VCaP (cell line): ENCODE data around the gene COQ9.
A peak's percentile ranks its signal among the peaks of the same experiment; 100 is the strongest.
"Not testable (repeated sequence)": the region's sequence is repeated elsewhere in the genome, so short reads cannot be mapped to it uniquely, and the experiment has no call there.

ENCODE experiments used
- H3K27ac ChIP-seq: fragments of 450-650 bp; 2 replicates; pipeline ENCODE4 v1.5.1; 2017
- CTCF ChIP-seq: fragments of 450-650 bp; conservative IDR thresholded peaks from 2 replicates; pipeline ENCODE4 v1.5.1; 2017; ENCODE audit warnings: mild to moderate bottlenecking, moderate library complexity

Gene COQ9

DNA sequence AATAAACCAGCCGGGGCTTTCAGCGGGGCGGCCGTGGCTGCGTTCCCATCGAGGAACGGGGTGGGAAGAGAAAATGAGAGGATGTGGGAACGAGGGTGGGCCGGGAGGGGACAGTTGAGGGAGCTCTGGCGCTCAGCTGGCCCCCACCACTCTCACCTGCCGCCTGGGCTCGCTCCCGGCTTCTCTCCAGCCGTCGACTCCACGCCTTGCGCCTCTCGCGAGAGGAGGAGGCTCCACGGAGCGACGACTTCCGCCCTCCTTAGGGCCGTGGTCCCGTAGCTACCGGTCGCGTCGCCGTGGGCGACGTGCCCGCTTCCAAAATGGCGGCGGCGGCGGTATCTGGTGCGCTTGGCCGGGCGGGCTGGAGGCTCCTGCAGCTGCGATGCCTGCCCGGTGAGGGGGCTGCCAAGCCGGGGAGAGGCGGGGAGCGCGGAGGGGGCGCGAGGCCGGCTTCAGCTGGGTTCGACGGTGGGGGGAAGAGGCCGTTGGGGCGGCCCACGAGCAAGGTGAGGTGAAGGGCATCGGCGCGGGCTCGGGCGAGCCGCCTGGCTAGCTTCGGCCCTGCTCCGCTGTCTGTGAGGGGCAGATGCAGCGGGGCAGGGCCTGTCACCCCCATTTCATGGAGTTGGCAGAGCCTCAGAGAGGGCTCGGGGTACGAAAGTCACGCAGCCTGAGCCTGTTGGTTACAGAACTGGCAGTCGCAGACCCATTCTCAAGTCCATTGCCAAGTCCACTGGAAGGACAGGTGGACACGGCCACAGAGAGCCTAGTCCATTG, at the start of gene COQ9, which contains the start of gene CIAPIN1:
Gene COQ9 (plus strand): TSS at position 294 of the 777 bp plus-strand sequence. CDS start 27 bp downstream, at position 321.
Gene CIAPIN1 (minus strand): TSS at position 200 of the 777 bp plus-strand sequence. CDS start 6,457 bp downstream, outside the sequence.
- no peak for TF ChIP-seq CTCF
- peak within 1 kb of the TSS; percentile 85 for H3K27ac ChIP-seq

GRCh38 chr16:57397493-57397892, 49.8 kb upstream of the COQ9 start:
- H3K27ac ChIP-seq: not testable (repeated sequence)

- no peak overlapping the region for H3K27ac ChIP-seq
- TF ChIP-seq CTCF: no peak
These were observed 45.2 kb upstream of the COQ9 start for GRCh38 chr16:57401943-57402640.

GRCh38 chr16:57403965-57404817, 43.1 kb upstream of the COQ9 start, which contains the start of gene CCL17:
Gene CCL17, plus strand, starts transcription at chr16:57404767. Its CDS starts 9,166 bp downstream, at chr16:57413933.
- no peak for TF ChIP-seq CTCF
- no peak within 1 kb of the TSS for H3K27ac ChIP-seq

- TF ChIP-seq CTCF: no peak
- H3K27ac ChIP-seq: no peak overlapping the region
These were observed 42.2 kb upstream of the COQ9 start for GRCh38 chr16:57405097-57405496.

- no peak for TF ChIP-seq CTCF
- no peak overlapping the region for H3K27ac ChIP-seq
These were observed 40.4 kb upstream of the COQ9 start for GRCh38 chr16:57406881-57407280.

GRCh38 chr16:57407521-57408353, 39.5 kb upstream of the COQ9 start:
- TF ChIP-seq CTCF: no peak
- H3K27ac ChIP-seq: no peak overlapping the region
